AML-193 (cell line): ENCODE measurements around the gene CCR5AS.
"Not testable (repeated sequence)": the region's sequence is repeated elsewhere in the genome, so short reads cannot be mapped to it uniquely, and the experiment has no call there.

ENCODE experiments used
- DNase-seq, 2 experiments: peaks; one replicate each; lab custom pipeline; 2025; lab: John Stamatoyannopoulos, UW

Gene CCR5AS

DNA sequence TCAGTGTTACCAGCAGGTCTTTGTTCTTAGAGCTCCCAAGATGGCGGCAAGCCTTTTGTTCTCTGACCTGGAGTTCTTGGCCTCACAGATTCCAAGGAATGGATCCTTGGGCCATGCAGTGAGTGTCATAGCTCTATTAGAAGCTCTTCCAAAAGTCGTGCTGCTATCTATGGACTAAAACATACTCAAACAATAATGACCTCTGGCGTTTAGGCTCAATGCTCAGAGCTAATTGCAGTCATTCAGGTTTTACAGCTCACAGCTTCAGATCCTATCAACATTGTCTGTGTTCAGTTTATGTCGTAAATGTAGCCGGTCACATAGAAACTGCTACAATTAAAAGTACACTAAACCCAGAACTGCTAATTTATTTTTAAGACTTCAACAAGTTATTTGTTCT is 22.4 kb upstream of the CCR5AS start:
- no peak for DNase-seq

DNA sequence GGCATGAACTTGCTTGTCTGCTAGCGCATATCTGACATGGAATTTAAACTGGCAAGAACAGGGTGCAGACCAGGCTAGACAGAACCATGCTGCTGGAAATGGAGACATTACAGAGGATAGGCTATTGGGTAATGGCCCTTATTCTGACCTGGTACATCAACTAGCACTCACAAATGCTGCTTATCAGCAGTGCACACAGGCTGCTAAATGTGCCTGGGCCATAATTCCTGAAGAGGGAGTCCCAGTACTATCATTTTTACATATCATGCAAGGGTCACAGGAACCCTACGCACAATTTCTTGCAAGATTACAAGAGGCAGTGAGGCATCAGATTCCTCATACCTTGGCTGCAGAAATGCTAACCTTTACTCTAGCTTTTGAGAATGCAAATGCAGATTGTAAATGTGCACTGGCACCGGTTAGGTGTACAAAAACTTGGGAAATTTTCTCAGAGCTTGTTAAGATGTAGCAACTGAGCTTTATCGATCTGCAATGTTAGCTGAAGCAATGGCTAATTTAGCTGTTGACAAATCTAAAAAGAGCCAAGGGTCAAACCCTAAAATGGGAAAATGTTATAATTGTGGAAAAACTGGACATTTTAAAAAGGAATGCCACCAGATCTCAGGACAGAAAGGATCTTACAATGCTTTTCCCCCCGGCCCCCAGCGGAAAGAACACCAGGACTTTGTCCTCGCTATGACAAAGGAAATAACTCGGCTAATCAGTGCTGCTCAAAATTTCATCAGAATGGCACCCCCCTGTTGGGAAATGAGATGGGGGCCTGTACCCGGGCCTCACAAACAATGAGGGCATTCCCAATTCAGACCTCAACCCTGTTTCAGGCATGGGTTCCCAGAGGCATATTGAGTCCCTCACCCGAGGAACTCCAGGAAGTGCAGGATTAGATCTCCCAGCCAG is 21.3 kb upstream of the CCR5AS start:
- DNase-seq = peak in 1 of 2 experiments; percentile 8

DNA sequence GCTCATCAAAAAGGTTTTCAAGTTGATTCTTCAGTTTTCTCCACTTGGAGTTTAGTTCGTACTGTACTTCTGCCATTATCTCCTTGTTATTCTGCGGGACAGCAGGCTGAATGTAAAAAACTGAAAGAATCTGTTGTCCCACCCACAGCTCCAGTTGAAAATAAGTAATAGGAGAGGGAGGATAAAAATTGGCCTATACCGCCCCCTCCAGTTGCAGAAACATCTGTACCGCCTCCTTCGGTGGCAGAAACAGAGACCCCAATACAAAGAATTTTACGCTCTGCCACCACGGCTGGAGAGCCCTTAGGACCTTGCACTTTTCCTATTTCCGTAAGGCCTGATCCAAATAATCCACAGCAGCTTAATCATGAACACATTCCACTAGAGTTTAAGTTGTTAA is 20.5 kb upstream of the CCR5AS start:
- not testable (repeated sequence) for DNase-seq

DNA sequence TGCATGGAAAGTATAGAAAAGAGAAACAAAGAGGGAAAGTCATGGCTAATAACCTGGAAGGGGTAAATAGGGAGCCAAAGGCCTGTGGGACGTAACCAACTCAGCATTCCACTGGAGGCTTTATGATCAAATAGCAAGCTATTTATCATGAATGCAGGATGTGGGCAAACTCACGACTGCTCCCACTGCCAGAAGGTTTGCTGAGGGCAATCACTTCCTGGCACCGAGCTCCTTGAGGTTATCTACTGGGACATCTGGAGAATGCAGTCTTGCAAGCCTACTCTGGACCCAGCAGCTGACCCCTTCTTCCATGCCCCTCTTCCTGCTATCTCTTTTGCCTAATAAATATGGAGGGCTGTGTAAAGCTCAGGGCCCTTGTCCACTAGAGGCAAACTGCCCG is 19.6 kb upstream of the CCR5AS start:
- not testable (repeated sequence) for DNase-seq

DNA sequence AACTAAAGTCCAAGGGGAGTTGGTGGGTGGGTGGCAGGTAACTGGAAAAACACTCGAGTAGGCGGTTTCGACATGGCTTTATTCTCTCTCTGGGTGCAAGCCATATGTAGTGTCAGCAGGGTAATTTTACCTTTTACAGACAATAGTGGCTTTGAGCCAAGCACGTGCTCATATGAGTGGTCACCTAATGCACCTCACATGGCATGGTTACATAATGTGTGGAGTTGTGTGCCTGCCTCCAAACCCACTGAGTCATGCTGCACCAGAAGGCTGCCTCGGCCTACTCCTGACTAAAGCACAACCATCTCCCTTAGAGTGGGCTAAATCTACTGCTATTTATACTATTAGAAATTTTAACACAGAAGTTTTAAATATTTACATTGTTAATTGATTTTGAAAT is 16.7 kb upstream of the CCR5AS start:
- no peak for DNase-seq

DNA sequence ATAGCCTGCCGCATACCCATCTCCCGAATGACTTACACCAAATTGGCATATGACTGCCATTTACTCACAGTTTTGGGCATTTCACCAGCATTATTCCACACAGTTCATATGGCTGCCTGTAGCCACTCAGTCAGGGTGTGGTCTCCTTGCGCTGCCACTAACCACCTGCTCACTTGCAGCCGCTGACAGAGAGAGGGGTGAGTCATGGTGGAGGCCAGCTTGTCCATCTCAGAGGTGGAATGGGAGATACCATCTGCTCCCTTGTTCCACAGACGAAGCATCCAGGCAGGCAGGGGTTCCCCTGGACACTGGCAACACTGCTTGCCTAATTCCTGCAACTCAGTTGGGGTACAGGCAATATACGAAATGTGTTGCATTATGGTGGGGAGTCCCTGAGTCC is 15.8 kb upstream of the CCR5AS start:
- DNase-seq = no peak

DNA sequence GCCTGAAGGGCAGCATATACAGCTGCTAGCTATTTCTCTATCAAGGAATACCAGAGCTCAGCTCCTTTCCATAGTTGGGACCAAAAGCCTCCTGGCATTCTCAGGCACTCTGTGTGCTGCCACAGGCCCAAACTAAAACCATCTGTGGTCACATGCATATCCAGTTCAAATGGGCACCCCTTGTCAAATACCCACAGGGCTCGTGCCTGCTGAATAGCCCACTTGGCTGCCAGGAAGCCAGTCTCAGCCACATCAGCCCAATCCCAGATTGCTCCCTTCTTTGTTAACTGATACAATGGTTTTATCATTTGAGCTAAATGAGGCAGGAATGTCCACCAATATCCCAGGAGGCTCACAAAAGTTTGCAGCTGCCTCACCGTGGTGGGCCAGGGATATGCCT is 14.1 kb upstream of the CCR5AS start:
- no peak for DNase-seq

DNA sequence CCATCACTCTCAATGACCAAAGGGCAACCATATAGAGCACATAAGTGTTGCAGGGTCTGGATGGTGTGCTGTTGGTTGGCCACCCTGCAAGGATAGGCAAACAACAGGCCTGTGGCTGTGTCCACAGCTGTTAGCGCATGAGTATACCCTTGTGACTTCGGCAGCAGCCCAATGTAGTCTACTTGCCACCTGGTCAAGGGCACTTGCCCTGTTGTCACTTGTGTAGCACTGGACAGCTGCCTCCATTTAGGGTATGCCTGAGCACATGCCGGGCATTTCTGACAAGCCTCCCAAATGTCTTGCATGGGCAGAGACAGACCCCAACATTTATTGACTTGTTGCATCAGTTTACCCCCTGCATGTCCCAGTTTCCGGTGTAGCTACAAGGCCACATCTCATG is 12.9 kb upstream of the CCR5AS start:
- no peak for DNase-seq

DNA sequence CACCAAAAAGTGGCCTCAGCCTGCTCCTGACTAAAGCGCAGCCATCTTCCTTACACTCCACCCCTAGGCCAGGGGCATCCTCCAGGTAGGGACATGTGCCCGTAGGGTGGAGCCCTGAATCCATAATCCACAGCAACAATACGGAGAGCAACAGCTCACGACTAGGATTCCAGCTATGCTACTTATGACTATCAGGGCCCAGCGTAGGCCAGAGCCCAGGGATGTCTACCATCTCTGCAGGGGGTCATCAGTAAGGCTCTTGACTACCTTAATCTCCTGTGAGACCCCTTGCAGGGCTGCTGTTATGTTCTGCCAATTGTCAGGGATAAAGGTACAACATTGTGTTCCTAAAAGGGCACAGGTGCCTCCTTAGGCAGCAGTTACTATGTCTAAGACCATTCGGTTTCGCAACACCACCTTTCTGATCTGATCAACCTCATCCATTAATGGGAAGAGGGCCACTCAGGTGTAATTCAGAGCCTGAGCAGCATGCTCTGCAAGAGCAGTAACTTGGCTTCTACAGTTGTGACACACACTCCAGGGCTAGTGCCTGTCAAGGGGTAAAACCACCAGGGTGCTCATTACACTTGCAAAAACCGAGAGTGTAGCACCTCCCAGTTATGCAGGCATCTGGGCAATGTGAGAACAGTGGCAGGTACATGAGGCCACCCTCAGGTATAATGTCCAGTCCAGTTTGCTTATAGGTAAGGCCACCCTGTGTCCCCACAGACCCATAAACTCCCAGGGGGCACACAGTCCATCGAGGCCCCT is 11.2 kb upstream of the CCR5AS start:
- no peak for DNase-seq

DNA sequence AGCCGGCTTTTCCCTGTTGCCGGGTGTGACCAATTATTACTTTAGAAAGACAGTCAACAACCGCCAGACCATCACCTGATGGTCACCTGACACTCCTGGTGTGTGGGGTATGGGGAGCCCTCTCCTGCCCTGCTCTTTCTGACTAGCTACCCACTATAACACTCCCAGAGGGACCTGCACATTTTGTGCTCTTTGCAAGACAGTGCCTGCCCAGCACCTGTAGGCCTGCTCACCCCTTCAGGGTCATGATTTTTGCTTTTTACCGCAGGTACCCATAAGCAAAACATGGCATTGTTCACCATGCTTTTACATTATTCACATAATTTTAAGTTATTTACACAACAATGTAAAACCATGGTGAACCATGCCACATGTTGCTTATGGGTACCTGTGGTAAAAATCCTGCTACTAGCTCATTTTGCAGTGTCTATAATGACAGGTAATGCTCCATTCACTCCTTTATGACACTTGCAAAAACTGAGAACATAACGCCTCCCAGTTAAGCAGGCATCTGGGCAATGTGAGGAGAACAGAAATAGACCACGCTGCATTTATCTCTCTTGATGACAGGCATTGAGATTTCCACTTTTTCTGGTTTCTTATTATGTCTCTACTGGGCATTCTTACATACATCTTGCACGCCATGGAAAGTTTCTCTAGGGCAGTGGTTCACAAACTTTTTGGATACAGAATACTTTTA is 10.1 kb upstream of the CCR5AS start:
- no peak for DNase-seq

DNA sequence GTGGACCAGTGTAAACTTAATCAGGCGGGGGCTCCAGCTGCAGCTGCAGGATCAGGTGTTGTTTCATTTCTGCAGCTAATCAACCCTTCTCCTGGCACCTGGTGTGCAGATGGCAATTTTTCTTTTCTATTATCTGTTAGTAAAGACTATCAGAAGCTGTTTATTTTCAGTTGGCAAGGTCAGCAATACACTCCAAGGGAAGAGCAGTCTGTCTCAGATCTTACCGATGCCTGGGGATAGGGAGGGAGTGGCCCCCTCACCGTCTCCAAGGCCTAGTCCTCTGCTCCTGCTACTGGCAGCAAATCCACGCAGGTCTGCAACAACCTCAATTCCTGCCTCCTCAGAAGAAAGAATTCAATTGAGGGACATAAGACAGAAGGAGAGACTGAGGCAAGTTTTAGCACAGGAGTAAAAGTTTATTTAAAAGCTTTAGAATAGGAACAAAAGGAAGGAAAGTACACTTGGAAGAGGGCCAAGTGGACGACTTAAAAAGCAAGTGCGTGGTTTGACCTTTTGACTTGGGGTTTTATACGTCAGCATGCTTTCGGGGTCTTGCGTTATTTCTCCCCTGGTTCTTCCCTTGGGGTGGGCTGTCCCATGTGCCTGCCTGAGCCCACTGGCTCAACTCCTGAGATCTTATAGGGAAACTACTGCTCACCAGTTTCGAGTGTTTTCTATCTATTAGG is 9.4 kb upstream of the CCR5AS start:
- no peak for DNase-seq

DNA sequence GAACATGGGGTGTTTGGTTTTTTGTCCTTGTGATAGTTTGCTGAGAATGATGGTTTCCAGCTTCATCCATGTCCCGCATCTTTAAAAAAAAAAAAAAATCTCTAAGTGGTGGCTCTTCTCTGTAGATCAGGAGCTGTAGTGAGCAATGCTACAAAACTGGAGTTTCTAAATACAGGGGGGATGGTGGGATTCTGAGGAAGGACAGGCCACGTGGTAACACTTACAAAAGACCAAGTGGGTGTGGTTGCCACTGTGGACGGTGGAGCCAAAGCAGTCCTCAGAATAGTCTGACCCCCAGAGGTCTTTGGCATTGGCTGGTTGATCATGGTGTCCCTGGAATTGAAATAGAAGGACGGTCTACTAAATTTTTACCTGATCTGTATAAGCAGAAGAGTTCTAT is 7.9 kb upstream of the CCR5AS start:
- DNase-seq = no peak

DNA sequence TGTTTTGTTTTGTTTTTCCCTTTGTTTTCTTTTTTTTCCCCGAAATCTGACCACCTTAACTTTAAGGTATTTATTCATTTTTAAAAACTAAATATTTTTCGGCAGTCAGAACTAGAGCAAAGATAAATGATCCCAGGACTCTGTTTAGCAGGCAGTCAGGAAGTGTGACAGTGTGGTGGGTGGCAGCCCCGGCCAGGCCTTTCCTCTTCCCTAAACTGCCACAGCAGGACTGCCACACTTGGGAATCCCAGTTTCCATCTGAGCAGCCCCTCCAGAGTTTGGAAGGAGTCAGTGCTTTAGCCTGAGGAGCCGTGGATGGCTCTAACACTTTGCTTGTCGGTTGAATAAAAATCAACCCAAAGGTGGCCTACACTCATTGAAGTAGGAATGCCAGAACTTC is 7.1 kb upstream of the CCR5AS start:
- DNase-seq = no peak

DNA sequence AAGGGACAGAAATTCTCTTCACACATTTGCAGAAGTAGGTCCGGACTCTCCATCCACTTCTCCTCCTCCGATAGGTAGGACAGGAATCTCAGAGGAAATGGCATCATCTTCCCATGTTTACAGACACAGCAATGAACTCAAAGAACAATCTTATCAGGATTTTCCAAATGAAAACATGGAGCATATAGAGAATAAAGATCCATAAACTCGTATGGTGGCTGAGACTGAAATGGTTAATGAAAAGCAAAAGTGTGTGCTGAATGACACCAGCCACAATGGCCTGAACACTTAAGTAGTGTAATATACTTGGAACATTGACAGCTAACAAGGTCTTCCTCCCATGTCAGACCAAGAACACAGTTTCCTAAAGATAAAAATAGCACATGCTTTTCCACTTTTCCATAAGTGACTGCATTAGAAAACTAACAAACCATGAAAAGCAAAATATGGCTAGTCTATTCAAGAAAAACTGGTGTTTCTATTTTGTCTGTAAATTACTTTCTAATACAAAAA is 6.0 kb upstream of the CCR5AS start:
- no peak for DNase-seq

DNA sequence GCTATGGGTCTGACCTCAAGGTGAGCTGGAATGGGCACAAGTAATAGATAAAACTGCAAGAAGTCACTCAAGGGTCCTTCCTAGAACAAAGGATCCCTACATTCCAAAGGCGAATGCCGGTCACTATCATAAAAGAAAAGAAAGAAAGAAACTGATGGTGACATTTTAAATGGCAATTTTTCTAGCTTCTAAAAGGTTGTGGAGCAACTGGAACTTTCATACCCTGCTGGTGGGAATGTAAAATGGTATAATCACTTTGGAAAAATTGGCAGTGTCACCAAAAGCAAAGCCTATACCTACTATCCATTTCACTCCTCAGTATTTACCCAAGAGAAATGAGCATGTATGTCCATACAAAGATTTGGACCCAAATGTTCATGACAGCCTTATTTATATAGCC is 4.4 kb upstream of the CCR5AS start:
- DNase-seq = no peak

DNA sequence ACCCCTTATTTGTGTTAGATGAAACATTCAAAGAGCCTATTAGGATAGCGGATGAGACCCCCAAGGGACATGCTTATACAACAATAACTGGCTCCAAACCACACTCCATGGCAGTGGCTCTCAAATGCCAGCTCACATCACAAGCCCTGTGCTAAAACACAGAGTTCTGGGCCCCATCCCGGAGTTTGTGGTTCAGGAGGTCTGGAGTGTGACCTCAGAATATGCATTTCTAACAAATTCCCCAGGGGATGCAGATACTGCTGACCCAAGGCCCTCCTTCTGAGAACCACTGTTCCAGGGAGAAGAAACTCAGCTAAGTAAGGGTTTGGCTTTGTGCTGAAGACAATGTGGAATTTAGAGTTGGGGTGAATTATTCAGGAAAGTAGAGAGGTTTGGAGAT is 3.8 kb upstream of the CCR5AS start:
- no peak for DNase-seq

DNA sequence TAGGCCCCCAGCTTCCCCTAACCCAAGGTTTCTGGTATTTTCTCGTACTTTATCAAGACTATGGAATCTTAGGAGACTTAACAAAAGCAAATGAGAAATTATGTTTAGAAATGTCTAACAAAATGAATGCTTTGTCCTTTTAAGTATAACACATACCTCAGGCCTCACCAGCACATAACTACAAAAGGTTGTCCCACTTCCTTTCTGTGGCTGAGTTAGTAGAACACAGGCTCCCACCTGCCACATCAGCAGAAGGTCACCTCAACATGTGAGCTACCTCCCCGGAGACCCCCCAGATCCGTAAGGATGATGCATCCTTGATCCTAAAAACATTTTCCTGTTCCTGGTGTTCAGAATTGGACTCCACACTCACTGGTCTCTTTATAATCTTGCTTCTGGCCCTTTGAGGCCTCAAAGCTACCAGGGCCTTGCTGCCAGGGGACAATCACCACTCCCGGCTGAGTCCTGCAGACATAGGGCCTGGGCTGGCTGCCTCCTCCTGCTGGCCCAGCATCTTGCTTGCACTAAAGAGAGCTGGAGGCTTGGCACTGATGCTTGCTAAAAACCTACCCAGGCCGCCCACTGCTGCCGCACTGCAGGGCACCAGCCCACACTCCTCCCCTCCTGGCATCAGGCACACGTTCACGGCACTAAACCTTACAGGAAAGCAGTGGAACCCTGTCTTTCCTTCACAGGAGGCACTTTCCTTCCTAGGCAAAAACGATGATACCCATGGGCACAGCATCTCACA is 3.0 kb upstream of the CCR5AS start:
- DNase-seq = no peak

DNA sequence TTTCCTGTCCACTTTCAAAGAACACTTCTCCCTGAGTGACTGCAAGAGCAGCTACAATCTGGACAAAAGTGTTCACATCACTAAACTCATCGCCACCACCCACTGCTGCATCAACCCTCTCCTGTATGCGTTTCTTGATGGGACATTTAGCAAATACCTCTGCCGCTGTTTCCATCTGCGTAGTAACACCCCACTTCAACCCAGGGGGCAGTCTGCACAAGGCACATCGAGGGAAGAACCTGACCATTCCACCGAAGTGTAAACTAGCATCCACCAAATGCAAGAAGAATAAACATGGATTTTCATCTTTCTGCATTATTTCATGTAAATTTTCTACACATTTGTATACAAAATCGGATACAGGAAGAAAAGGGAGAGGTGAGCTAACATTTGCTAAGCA is 2.0 kb upstream of the CCR5AS start:
- DNase-seq = no peak

DNA sequence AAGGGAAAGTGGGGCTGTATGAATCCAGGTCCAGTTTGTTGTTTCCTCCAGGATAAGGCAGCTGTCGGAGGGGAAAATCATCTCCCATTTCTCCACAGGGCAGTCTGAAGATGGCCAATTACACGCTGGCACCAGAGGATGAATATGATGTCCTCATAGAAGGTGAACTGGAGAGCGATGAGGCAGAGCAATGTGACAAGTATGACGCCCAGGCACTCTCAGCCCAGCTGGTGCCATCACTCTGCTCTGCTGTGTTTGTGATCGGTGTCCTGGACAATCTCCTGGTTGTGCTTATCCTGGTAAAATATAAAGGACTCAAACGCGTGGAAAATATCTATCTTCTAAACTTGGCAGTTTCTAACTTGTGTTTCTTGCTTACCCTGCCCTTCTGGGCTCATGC is 1.1 kb upstream of the CCR5AS start:
- DNase-seq = no peak

DNA sequence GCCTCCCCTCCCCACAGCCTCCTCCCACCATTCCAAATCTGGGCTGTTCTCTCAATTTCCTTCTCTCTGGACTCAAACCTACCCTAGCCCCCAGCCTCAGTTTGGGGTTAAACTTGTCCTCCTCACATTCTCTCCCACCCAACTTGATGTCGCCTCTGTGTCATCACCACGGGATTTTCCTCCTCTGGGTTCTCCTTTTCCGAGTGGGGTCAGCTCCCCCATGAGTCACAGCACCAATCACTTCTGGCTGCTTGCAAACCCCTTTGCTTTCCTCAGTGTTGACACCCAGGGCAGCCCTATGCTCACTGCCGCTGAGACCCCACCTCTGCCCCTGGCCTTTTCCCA is 451 bp downstream of the CCR5AS start:
- DNase-seq = peak in 1 of 2 experiments; percentile 22

DNA sequence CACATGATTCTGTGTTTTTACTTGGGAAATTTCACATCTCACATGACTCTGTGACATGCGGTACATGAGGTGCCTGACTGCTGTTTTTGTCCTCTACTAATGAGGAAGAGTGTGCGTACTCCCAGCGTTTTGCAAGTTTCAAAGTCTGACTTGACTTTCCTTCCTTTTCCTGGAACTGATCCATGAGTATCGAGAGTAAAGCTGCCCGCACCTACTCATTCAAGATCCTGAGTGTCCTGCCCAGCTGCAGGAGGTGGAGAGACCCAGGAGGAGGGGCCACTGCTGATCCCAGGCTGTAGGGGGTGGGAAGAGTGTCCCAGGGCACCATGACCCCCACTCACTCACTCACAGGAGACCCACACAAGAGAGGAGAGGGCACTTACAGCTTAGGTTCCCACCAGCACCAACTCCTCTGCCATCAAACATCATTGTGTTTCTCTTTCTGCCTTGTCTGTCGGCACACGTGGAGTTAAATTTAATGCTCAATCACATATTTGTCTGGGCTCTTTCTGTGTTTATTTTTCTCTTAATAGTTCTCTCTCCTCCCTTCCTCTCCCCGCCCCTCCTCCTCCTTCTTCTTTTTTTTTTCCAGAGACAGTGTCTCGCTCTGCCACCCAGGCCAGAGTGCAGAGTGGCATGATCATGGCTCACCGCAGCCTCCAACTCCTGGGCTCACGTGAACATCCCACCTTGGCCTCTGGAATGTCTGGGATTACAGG is 1.4 kb downstream of the CCR5AS start:
- no peak for DNase-seq
